Smooth muscle cell (in vitro differentiated cells): ENCODE results near the gene PRKCH. TPM values are rescaled to one million over a fixed set of nuclear protein-coding genes. Genes with fewer than 3 reads are reported as not detected.

Experiments used
- DNase-seq: peaks from one replicate; lab custom pipeline; 2025; ENCODE audit not compliant: unreplicated experiment; lab: John Stamatoyannopoulos, UW
- H2AFZ ChIP-seq: fragments of 200-600 bp; sonication (generic); 2 replicates; pipeline ENCODE4 v1.6.0; 2016; ENCODE audit warnings: antibody characterized with exemption, low read depth, mild to moderate bottlenecking
- H3F3A ChIP-seq: fragments of 200-600 bp; sonication (generic); 2 replicates; pipeline ENCODE4 v1.6.0; 2017; ENCODE audit warnings: antibody characterized with exemption, low read depth
- H3K27ac ChIP-seq: fragments of 200-600 bp; sonication (generic); 2 replicates; pipeline ENCODE4 v1.5.1; 2016; ENCODE audit warnings: low read depth, mild to moderate bottlenecking
- H3K27me3 ChIP-seq: fragments of 200-600 bp; sonication (generic); 2 replicates; pipeline ENCODE4 v1.6.1; 2016; ENCODE audit warnings: low read depth, mild to moderate bottlenecking
- H3K36me3 ChIP-seq: fragments of 200-600 bp; sonication (generic); 2 replicates; pipeline ENCODE4 v1.5.1; 2016; ENCODE audit warnings: low read depth
- H3K4me1 ChIP-seq: fragments of 200-600 bp; sonication (generic); 2 replicates; pipeline ENCODE4 v1.5.1; 2016; ENCODE audit warnings: low read depth
- H3K4me2 ChIP-seq: fragments of 200-600 bp; sonication (generic); 2 replicates; pipeline ENCODE4 v1.6.0; 2016; ENCODE audit warnings: mild to moderate bottlenecking
- H3K4me3 ChIP-seq: fragments of 200-600 bp; sonication (generic); 2 replicates; pipeline ENCODE4 v1.5.1; 2016; ENCODE audit warnings: mild to moderate bottlenecking
- H3K79me2 ChIP-seq: fragments of 200-600 bp; sonication (generic); 2 replicates; pipeline ENCODE4 v1.6.0; 2016; ENCODE audit warnings: low read depth, mild to moderate bottlenecking
- H3K9ac ChIP-seq: fragments of 200-600 bp; sonication (generic); 2 replicates; pipeline ENCODE4 v1.6.0; 2016; ENCODE audit warnings: low read depth
- H3K9me3 ChIP-seq: fragments of 200-600 bp; sonication (generic); replicated peaks from 2 replicates; pipeline ENCODE4 v1.5.1; 2016; ENCODE audit warnings: low read depth
- H4K20me1 ChIP-seq: fragments of 200-600 bp; sonication (generic); 2 replicates; pipeline ENCODE4 v1.6.0; 2016; ENCODE audit warnings: low read depth
- WGBS: methylation state at CpG from one replicate; pipeline ENCODE4 v1.1.7; 2016; ENCODE audit warnings: low lambda C conversion rate; 5-methylcytosine and 5-hydroxymethylcytosine counted together
- polyA plus RNA-seq: library from polyadenylated mRNA; unstranded; fragments of >200 nt; fragmentation: Nextera tagmentation; extraction: Ambion mirVana; gene quantifications from 2 replicates; pipeline ENCODE4 v1.2.1, GENCODE V29; 2016
- total RNA-seq: library from RNA; depleted of rRNA; stranded (reverse); fragments of >200 nt; gene quantifications from 2 replicates; pipeline ENCODE4 v1.2.3, GENCODE V29; 2014
- TF ChIP-seq, protein P1 (sequence below): fragments of 200-600 bp; sonication (generic); IDR thresholded peaks from 2 replicates; pipeline ENCODE4 v1.5.1; 2017; ENCODE audit warnings: borderline replicate concordance, mild to moderate bottlenecking, antibody characterized with exemption; ENCODE audit not compliant: insufficient read depth, poor library complexity, severe bottlenecking

Gene PRKCH
- total and polyA plus RNA-seq, 2 experiments from 2014 or later, result 1.5 to 7.6 TPM

DNA sequence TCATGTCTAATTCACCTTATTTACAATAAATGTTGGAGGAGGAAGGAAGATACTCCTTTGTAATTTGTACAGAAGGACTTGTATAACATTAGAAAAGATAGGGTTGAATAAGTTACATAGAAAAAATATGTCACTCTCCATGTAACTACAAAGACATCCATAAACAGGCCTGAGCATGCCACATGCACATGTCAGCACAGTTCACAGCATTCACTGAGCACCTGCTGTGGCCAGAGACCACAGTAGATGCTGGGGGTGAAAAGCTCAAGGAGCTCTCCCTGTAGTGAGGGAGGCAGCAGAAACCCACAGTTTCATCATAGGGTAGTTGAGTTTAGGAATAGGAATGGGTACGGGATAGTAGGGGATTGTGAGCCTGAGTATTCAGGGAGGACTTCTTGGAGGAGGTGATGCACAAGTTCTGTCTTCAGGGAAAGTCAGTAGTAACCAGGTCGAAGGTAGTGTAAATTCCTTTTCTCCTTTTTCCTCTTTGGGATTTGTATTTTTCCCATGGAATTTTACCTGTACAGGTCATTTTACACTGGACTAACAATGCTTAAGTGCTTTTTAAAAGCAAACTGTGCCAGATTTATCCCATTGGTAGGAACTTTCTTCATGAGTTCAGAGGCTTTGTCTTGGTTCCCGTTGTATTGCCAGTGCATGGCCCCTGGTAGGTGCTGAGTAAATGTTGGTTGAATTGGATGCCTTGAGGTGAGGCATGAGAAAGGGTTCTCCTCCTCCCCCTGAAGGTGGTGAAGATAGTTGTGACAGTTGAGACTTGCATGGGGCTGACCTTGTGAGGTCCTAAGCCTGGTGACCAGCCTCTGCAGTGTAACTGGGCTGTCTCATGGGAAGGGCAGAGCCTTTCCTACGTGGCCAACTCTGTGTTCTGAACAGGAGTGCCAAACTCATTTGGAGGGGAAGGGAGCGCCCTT is 20.2 kb downstream of the PRKCH start:
- Histone ChIP-seq H3K9ac (no peak overlapping the region), H3F3A (no peaks in the 10 kb centered on the region), H3K4me2 (no peak overlapping the region), H3K36me3 (no peaks in the 10 kb centered on the region), H3K79me2 (no peaks in the 10 kb centered on the region), H4K20me1 (no peaks in the 10 kb centered on the region), H3K9me3 (no peaks in the 10 kb centered on the region), H3K27ac (no peak overlapping the region), H2AFZ (no peak overlapping the region), H3K27me3 (no peaks in the 10 kb centered on the region), H3K4me3 (no peak overlapping the region), H3K4me1 (no peaks in the 10 kb centered on the region)
- 95% methylated on average over 5 of the region's 5 CpGs for WGBS
- TF ChIP-seq, protein P1, sequence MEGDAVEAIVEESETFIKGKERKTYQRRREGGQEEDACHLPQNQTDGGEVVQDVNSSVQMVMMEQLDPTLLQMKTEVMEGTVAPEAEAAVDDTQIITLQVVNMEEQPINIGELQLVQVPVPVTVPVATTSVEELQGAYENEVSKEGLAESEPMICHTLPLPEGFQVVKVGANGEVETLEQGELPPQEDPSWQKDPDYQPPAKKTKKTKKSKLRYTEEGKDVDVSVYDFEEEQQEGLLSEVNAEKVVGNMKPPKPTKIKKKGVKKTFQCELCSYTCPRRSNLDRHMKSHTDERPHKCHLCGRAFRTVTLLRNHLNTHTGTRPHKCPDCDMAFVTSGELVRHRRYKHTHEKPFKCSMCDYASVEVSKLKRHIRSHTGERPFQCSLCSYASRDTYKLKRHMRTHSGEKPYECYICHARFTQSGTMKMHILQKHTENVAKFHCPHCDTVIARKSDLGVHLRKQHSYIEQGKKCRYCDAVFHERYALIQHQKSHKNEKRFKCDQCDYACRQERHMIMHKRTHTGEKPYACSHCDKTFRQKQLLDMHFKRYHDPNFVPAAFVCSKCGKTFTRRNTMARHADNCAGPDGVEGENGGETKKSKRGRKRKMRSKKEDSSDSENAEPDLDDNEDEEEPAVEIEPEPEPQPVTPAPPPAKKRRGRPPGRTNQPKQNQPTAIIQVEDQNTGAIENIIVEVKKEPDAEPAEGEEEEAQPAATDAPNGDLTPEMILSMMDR, result no peak
- DNase-seq, result no peak

DNA sequence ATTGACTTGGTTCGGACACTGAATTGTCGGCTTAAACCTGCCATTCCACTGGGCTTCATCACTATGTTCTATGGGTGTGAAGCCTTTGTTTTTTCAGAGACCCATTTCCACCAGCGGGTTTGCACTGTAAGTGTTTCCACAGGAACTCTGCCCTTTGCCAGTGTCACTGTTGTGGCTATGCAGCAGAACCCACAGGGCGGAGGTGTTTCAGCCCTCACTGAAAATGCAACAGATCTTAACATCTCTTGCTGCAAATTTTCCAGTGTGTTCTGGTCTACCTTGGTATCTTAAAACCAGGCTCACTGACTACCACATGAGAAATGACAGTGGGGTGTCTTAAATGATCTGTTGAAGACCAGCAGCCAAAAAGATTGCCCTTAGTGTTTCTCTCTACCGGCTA is 21.1 kb downstream of the PRKCH start:
- Histone ChIP-seq H3K4me1 (no peaks in the 10 kb centered on the region), H3K27ac (no peak overlapping the region), H3K36me3 (no peaks in the 10 kb centered on the region), H3K79me2 (no peaks in the 10 kb centered on the region), H3K4me3 (no peak overlapping the region), H3K9me3 (no peaks in the 10 kb centered on the region), H3K4me2 (no peak overlapping the region), H4K20me1 (no peaks in the 10 kb centered on the region), H3K27me3 (no peaks in the 10 kb centered on the region), H3F3A (no peaks in the 10 kb centered on the region), H2AFZ (no peak overlapping the region), H3K9ac (no peak overlapping the region)
- no peak for DNase-seq
- TF ChIP-seq, protein P1, result no peak
- 92% methylated on average over 5 of the region's 5 CpGs for WGBS

- no peaks in the 10 kb centered on the region for H3K36me3 ChIP-seq
- H3K4me1 ChIP-seq, result no peaks in the 10 kb centered on the region
- no peak overlapping the region for H3K9ac ChIP-seq
- H3K27ac ChIP-seq, result no peak overlapping the region
- DNase-seq, result no peak
- H4K20me1 ChIP-seq, result no peaks in the 10 kb centered on the region
- no peak overlapping the region for H3K4me2 ChIP-seq
- H3K27me3 ChIP-seq, result no peaks in the 10 kb centered on the region
- H3K4me3 ChIP-seq, result no peak overlapping the region
- no peaks in the 10 kb centered on the region for H3K79me2 ChIP-seq
- WGBS, result 52% methylated on average over 5 of the region's 5 CpGs
- TF ChIP-seq, protein P1, result no peak
- no peaks in the 10 kb centered on the region for H3F3A ChIP-seq
- H3K9me3 ChIP-seq, result no peaks in the 10 kb centered on the region
- H2AFZ ChIP-seq, result no peak overlapping the region
Observed at GRCh38 chr14:61342932-61343331, 21.6 kb downstream of the PRKCH start.
